ENCODE results near the gene YPEL1. TPM values are rescaled to one million over a fixed set of nuclear protein-coding genes. Genes with fewer than 3 reads are reported as not detected.

YPEL1 gene
- total and polyA plus RNA-seq, 3 experiments from 2014 or later, result 2.4 to 27.0 (median 2.6) TPM

GRCh38 chr22:21760640-21761039, 25.0 kb upstream of the YPEL1 start:
- peaks cover 3 to 82% (median 20%) of the 10 kb centered on the region in 3 donors for H3K36me3 Mint-ChIP-seq
- peak overlapping the region in 5 of 7 donors; percentile 15 to 61 (median 29) for H3K4me3 Mint-ChIP-seq
- H3K27me3 Mint-ChIP-seq, result no peaks in the 10 kb centered on the region
- no peaks in the 10 kb centered on the region for H3K9me3 ChIP-seq (ENCODE audit: low read length)
- H3K27ac Mint-ChIP-seq, result peak overlapping the region; percentile 57 to 91 (median 74)
- ChIA-PET POLR2A (interaction anchor here (0.7 kb wide), 1 partner anchor 25 kb away, joined by 3 read pairs; the partner anchor contains the start of gene YPEL1), CTCF (interaction anchor here (1.1 to 4.0 kb wide), 3 partner anchors 11 to 25 kb away, joined by 3 to 18 read pairs (median 3); partner anchors contain the start of gene YPEL1)
- peaks cover 23% of the 10 kb centered on the region for H3K36me3 ChIP-seq (ENCODE audit: insufficient read depth, low read length)
- H3K9me3 Mint-ChIP-seq, result no peaks in the 10 kb centered on the region
- peak in 1 of 5 donors; percentile 34 for DNase-seq
- peaks cover 80 to 81% (median 81%) of the 10 kb centered on the region in 3 donors for H3K4me1 Mint-ChIP-seq
- H3K27ac ChIP-seq (ENCODE audit: low read depth, low read length), result no peak overlapping the region
- H3K4me3 ChIP-seq (ENCODE audit: low read length), result no peak overlapping the region
- no peaks in the 10 kb centered on the region for H3K27me3 ChIP-seq (ENCODE audit: insufficient read depth, low read length, poor library complexity, severe bottlenecking)
- H3K4me1 ChIP-seq (ENCODE audit: insufficient read depth, low read length), result peaks cover 56% of the 10 kb centered on the region

- no peaks in the 10 kb centered on the region for H3K27me3 ChIP-seq (ENCODE audit: insufficient read depth, low read length, poor library complexity, severe bottlenecking)
- no peaks in the 10 kb centered on the region for H3K9me3 ChIP-seq (ENCODE audit: low read length)
- Mint-ChIP-seq H3K9me3 (no peaks in the 10 kb centered on the region), H3K27ac (peak overlapping the region in 7 of 8 donors; percentile 17 to 91 (median 61)), H3K27me3 (no peaks in the 10 kb centered on the region), H3K4me3 (peak overlapping the region in 5 of 7 donors; percentile 7 to 37 (median 8)), H3K36me3 (peaks cover 3 to 77% (median 18%) of the 10 kb centered on the region in 3 donors), H3K4me1 (peaks cover 71 to 73% (median 73%) of the 10 kb centered on the region in 3 donors)
- H3K4me3 ChIP-seq (ENCODE audit: low read length), result no peak overlapping the region
- no peak for DNase-seq
- peaks cover 18% of the 10 kb centered on the region for H3K36me3 ChIP-seq (ENCODE audit: insufficient read depth, low read length)
- CTCF ChIA-PET, result interaction anchor here (1.4 to 4.0 kb wide), 2 partner anchors 12 to 24 kb away, joined by 3 to 18 read pairs; partner anchors contain the start of gene YPEL1
- H3K27ac ChIP-seq (ENCODE audit: low read depth, low read length), result no peak overlapping the region
- peaks cover 49% of the 10 kb centered on the region for H3K4me1 ChIP-seq (ENCODE audit: insufficient read depth, low read length)
- POLR2A ChIA-PET, result no interaction called here
These were observed 24.2 kb upstream of the YPEL1 start for GRCh38 chr22:21759646-21760376.

DNA sequence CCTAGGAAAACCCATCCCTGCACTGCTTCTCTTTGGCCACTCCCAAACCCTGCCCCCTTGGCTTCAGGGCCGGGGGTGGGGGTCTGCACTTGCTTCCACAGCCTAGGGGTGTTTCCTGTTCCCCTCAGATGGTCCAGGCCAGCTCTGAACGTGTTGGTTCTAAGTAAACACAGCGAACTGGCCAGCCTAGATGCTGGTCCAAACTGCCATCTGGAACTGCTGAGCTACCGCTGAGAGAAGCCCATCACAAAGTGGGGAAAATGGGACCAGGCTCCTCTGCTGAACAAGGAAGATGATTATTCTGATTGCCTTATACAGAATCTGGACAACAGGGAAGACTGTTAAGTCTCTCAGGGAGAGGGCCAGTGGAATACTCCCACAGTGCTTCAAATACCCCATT, 23.5 kb upstream of the YPEL1 start:
- H3K9me3 ChIP-seq (ENCODE audit: low read length), result no peaks in the 10 kb centered on the region
- peaks cover 3 to 76% (median 18%) of the 10 kb centered on the region in 3 donors for H3K36me3 Mint-ChIP-seq
- no peaks in the 10 kb centered on the region for H3K27me3 Mint-ChIP-seq
- ChIA-PET CTCF (no interaction called here), POLR2A (no interaction called here)
- no peak overlapping the region for H3K4me3 ChIP-seq (ENCODE audit: low read length)
- no peaks in the 10 kb centered on the region for H3K27me3 ChIP-seq (ENCODE audit: insufficient read depth, low read length, poor library complexity, severe bottlenecking)
- peak overlapping the region in 5 of 8 donors; percentile 17 to 79 (median 57) for H3K27ac Mint-ChIP-seq
- no peak overlapping the region for H3K27ac ChIP-seq (ENCODE audit: low read depth, low read length)
- peak overlapping the region in 2 of 7 donors; percentile 37 to 49 for H3K4me3 Mint-ChIP-seq
- H3K4me1 ChIP-seq (ENCODE audit: insufficient read depth, low read length), result peaks cover 42% of the 10 kb centered on the region
- H3K4me1 Mint-ChIP-seq, result peaks cover 64 to 66% (median 66%) of the 10 kb centered on the region in 3 donors
- no peaks in the 10 kb centered on the region for H3K9me3 Mint-ChIP-seq
- DNase-seq, result no peak
- H3K36me3 ChIP-seq (ENCODE audit: insufficient read depth, low read length), result peaks cover 11% of the 10 kb centered on the region

DNA sequence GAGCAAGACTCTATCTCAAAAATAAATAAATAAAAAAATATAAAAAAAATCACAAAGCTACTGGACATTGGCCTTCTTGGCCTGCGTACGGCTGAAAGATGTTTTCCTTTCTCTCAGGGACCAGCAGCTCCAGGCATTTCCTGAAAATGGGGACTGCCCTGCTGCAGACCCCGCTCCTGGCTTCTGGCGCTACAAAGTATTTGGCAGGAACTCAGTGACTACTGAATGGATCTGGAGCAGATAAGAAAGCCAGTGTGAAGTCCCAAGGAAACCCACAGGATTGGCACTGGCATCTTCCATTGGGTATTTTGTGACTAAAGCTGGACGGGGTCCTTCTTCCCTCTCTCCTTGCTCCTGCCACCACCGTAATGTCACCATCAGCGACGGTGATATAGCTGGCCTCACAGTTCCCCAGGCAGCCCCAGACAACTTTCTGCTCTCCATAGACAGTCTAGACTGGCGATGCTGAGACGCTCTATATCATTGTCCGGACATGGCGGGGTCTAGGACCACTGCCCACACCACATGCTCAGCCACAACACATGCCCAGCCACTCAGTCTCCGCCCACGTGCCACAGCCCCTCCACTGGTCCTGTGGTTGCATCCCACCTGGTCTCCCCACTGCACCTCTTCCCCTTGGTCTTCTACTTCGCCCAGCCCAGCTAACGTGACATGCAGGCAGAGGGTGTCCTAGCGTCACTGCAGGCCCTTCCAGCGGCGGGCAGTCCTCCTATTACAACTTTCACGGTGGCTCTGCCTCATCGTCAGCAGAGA, 22.7 kb upstream of the YPEL1 start:
- Histone ChIP-seq H3K36me3 (ENCODE audit: insufficient read depth, low read length) (peaks cover 3% of the 10 kb centered on the region), H3K9me3 (ENCODE audit: low read length) (no peaks in the 10 kb centered on the region), H3K4me3 (ENCODE audit: low read length) (no peak overlapping the region), H3K27me3 (ENCODE audit: insufficient read depth, low read length, poor library complexity, severe bottlenecking) (no peaks in the 10 kb centered on the region), H3K4me1 (ENCODE audit: insufficient read depth, low read length) (peaks cover 34% of the 10 kb centered on the region), H3K27ac (ENCODE audit: low read depth, low read length) (no peak overlapping the region)
- Mint-ChIP-seq H3K4me3 (peak overlapping the region in 1 of 7 donors; percentile 49), H3K27me3 (no peaks in the 10 kb centered on the region), H3K36me3 (peaks cover 3 to 71% (median 18%) of the 10 kb centered on the region in 3 donors), H3K4me1 (peaks cover 56 to 58% (median 58%) of the 10 kb centered on the region in 3 donors), H3K27ac (peak overlapping the region in 5 of 8 donors; percentile 10 to 96 (median 79)), H3K9me3 (no peaks in the 10 kb centered on the region)
- CTCF ChIA-PET, result no interaction called here
- POLR2A ChIA-PET, result interaction anchor here (1.3 kb wide), 1 partner anchor 9 kb away, joined by 5 read pairs; no protein-coding TSS in a partner anchor
- no peak for DNase-seq

DNA sequence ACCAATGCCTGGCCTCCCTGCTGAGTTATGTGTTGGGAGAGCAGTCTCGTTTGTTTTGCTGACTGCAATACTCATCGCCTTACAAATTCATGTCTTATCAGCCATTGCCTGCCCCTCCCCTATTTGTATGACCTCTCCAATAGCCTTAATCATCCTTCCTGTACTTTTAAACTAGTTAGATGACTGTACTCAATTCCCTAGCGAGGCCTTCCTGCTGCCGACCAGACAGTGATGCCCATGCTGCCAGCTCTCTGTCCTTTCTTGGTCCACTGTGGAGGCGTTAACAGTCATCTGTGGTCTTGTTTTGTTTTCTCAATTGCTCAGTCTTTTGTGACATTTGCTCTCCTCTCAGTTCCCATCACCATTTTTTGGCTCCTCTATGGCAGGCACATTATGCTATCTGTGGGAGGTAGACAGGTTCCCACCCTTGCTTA, 20.3 kb upstream of the YPEL1 start:
- Mint-ChIP-seq H3K4me3 (no peak overlapping the region), H3K36me3 (peaks cover 3 to 57% (median 16%) of the 10 kb centered on the region in 3 donors), H3K9me3 (no peaks in the 10 kb centered on the region), H3K27me3 (no peaks in the 10 kb centered on the region), H3K27ac (peak overlapping the region in 5 of 8 donors; percentile 2 to 64 (median 20)), H3K4me1 (peaks cover 40 to 44% (median 40%) of the 10 kb centered on the region in 3 donors)
- Histone ChIP-seq H3K4me1 (ENCODE audit: insufficient read depth, low read length) (peaks cover 10% of the 10 kb centered on the region), H3K27me3 (ENCODE audit: insufficient read depth, low read length, poor library complexity, severe bottlenecking) (no peaks in the 10 kb centered on the region), H3K9me3 (ENCODE audit: low read length) (no peaks in the 10 kb centered on the region), H3K4me3 (ENCODE audit: low read length) (no peak overlapping the region), H3K36me3 (ENCODE audit: insufficient read depth, low read length) (no peaks in the 10 kb centered on the region), H3K27ac (ENCODE audit: low read depth, low read length) (peak overlapping the region; percentile 77)
- DNase-seq, result no peak
- ChIA-PET POLR2A (no interaction called here), CTCF (no interaction called here)

DNA sequence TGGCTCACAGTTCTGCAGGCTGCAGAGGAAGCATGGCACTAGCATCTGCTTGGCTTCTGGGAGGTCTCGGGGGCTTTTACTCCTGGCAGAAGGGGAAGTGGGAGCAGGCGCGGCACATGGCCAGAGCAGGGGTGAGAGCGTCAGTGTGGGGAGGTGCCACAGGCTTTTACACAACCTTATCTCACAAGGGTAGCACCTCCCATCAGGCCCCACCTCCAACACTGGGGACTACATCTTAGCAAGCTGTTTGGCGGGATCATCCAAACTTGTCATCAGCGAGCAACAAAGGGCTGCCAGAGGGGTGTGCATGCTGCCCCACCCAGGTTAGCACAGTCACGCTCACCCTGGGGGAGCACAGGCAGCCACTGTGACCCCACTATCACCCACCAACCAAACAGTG, 18.9 kb upstream of the YPEL1 start:
- H3K9me3 ChIP-seq (ENCODE audit: low read length), result no peaks in the 10 kb centered on the region
- POLR2A ChIA-PET, result no interaction called here
- H3K36me3 ChIP-seq (ENCODE audit: insufficient read depth, low read length), result no peaks in the 10 kb centered on the region
- no peaks in the 10 kb centered on the region for H3K27me3 ChIP-seq (ENCODE audit: insufficient read depth, low read length, poor library complexity, severe bottlenecking)
- H3K4me1 Mint-ChIP-seq, result peaks cover 27 to 30% (median 27%) of the 10 kb centered on the region in 3 donors
- no peak for DNase-seq
- peaks cover 3 to 49% (median 16%) of the 10 kb centered on the region in 3 donors for H3K36me3 Mint-ChIP-seq
- H3K9me3 Mint-ChIP-seq, result no peaks in the 10 kb centered on the region
- peak overlapping the region; percentile 77 for H3K27ac ChIP-seq (ENCODE audit: low read depth, low read length)
- H3K27me3 Mint-ChIP-seq, result no peaks in the 10 kb centered on the region
- peak overlapping the region in 1 of 7 donors; percentile 32 for H3K4me3 Mint-ChIP-seq
- CTCF ChIA-PET, result no interaction called here
- peak overlapping the region in 1 of 8 donors; percentile 14 for H3K27ac Mint-ChIP-seq
- peaks cover 9% of the 10 kb centered on the region for H3K4me1 ChIP-seq (ENCODE audit: insufficient read depth, low read length)
- no peak overlapping the region for H3K4me3 ChIP-seq (ENCODE audit: low read length)

DNA sequence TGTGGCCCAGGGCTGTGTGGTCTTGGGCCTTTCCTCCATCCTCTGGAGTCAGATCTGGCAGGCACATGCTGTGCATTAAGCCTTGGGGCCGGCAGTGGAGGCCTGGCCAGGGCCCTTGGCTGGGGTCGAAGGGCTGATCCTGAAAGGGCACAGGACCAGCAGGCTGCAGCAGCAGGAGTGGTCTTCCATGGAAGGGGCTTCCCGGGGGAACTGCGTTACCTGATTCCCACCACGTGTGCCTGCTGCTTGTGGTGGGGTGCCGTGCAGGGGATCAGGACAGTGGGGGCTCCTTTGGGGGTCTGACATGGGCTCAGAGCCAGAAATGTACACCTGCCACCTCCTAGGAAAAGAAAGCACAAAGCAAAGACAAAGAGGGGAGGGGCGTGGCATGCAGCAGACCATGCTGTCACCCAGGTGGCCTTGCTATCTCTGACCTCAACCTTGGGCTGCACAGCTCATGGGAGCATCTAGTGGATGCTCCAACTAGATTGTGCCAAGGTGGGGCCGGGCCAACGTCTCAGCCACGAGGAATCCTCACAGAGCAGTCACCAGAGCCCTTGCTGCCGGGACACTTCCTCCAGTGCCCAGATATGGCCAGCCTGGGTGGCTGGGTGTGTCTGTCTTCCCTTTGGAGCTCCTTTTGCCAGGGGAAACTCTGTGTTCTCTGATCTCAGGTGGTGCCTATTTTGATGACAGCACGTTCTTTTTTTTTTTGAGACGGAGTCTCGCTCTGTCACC, 17.9 kb upstream of the YPEL1 start:
- no peaks in the 10 kb centered on the region for H3K27me3 ChIP-seq (ENCODE audit: insufficient read depth, low read length, poor library complexity, severe bottlenecking)
- ChIA-PET POLR2A (no interaction called here), CTCF (no interaction called here)
- H3K4me1 ChIP-seq (ENCODE audit: insufficient read depth, low read length), result peaks cover 9% of the 10 kb centered on the region
- peak overlapping the region in 1 of 8 donors; percentile 41 for H3K27ac Mint-ChIP-seq
- no peaks in the 10 kb centered on the region for H3K9me3 ChIP-seq (ENCODE audit: low read length)
- DNase-seq, result no peak
- no peaks in the 10 kb centered on the region for H3K9me3 Mint-ChIP-seq
- H3K27me3 Mint-ChIP-seq, result no peaks in the 10 kb centered on the region
- no peaks in the 10 kb centered on the region for H3K36me3 ChIP-seq (ENCODE audit: insufficient read depth, low read length)
- no peak overlapping the region for H3K4me3 Mint-ChIP-seq
- no peak overlapping the region for H3K4me3 ChIP-seq (ENCODE audit: low read length)
- H3K27ac ChIP-seq (ENCODE audit: low read depth, low read length), result peak overlapping the region; percentile 33
- peaks cover 17 to 20% (median 20%) of the 10 kb centered on the region in 3 donors for H3K4me1 Mint-ChIP-seq
- H3K36me3 Mint-ChIP-seq, result peaks cover 1 to 41% (median 16%) of the 10 kb centered on the region in 3 donors
